ENCODE results near the gene SMC3.
A peak's percentile ranks its signal among the peaks of the same experiment; 100 is the strongest.
"Not testable (repeated sequence)": the region's sequence is repeated elsewhere in the genome, so short reads cannot be mapped to it uniquely, and the experiment has no call there.

SMC3 gene

GRCh38 chr10:110567201-110568054 is at the start of gene SMC3:
SMC3 (plus strand) TSS chr10:110567695; CDS start chr10:110567817, 122 bp downstream.
- H3K27me3 ChIP-seq (ENCODE audit: insufficient read depth, low read length): no peaks in the 10 kb centered on the region
- peak within 1 kb of the TSS; percentile 83 for H2AFZ ChIP-seq (ENCODE audit: low read depth, low read length)
- H3K36me3 ChIP-seq (ENCODE audit: insufficient read depth, low read length): peaks cover 23% of the 10 kb centered on the region
- H3K9me3 ChIP-seq (ENCODE audit: low read length): no peaks in the 10 kb centered on the region
- peaks cover 19% of the 10 kb centered on the region for H3K4me1 ChIP-seq (ENCODE audit: insufficient read depth, low read length)
- peak within 1 kb of the TSS; percentile 98 for H3K4me3 ChIP-seq (ENCODE audit: low read length)

- Histone ChIP-seq H3K9me3 (ENCODE audit: low read length) (no peaks in the 10 kb centered on the region), H3K36me3 (ENCODE audit: insufficient read depth, low read length) (no peaks in the 10 kb centered on the region), H3K4me3 (ENCODE audit: low read length) (no peak overlapping the region), H3K4me1 (ENCODE audit: insufficient read depth, low read length) (no peaks in the 10 kb centered on the region), H3K27me3 (ENCODE audit: insufficient read depth, low read length) (peaks cover 6% of the 10 kb centered on the region), H2AFZ (ENCODE audit: low read depth, low read length) (no peak overlapping the region)
Observed at GRCh38 chr10:110522365-110522988, 45.0 kb upstream of the SMC3 start.

GRCh38 chr10:110523736-110524135 is 43.8 kb upstream of the SMC3 start:
- peaks cover 6% of the 10 kb centered on the region for H3K27me3 ChIP-seq (ENCODE audit: insufficient read depth, low read length)
- H3K9me3 ChIP-seq (ENCODE audit: low read length): no peaks in the 10 kb centered on the region
- no peak overlapping the region for H2AFZ ChIP-seq (ENCODE audit: low read depth, low read length)
- H3K4me1 ChIP-seq (ENCODE audit: insufficient read depth, low read length): no peaks in the 10 kb centered on the region
- H3K36me3 ChIP-seq (ENCODE audit: insufficient read depth, low read length): no peaks in the 10 kb centered on the region
- H3K4me3 ChIP-seq (ENCODE audit: low read length): no peak overlapping the region

GRCh38 chr10:110524179-110524858 is 43.2 kb upstream of the SMC3 start:
- Histone ChIP-seq H3K9me3 (ENCODE audit: low read length) (no peaks in the 10 kb centered on the region), H3K36me3 (ENCODE audit: insufficient read depth, low read length) (no peaks in the 10 kb centered on the region), H3K4me3 (ENCODE audit: low read length) (no peak overlapping the region), H3K27me3 (ENCODE audit: insufficient read depth, low read length) (peaks cover 6% of the 10 kb centered on the region), H3K4me1 (ENCODE audit: insufficient read depth, low read length) (no peaks in the 10 kb centered on the region), H2AFZ (ENCODE audit: low read depth, low read length) (no peak overlapping the region)

GRCh38 chr10:110524859-110525232 is 42.6 kb upstream of the SMC3 start:
- no peaks in the 10 kb centered on the region for H3K9me3 ChIP-seq (ENCODE audit: low read length)

GRCh38 chr10:110525349-110526260 is 41.9 kb upstream of the SMC3 start:
- H3K36me3 ChIP-seq (ENCODE audit: insufficient read depth, low read length): no peaks in the 10 kb centered on the region
- no peak overlapping the region for H2AFZ ChIP-seq (ENCODE audit: low read depth, low read length)
- H3K9me3 ChIP-seq (ENCODE audit: low read length): no peaks in the 10 kb centered on the region
- no peaks in the 10 kb centered on the region for H3K4me1 ChIP-seq (ENCODE audit: insufficient read depth, low read length)
- peaks cover 6% of the 10 kb centered on the region for H3K27me3 ChIP-seq (ENCODE audit: insufficient read depth, low read length)
- no peak overlapping the region for H3K4me3 ChIP-seq (ENCODE audit: low read length)

More at GRCh38 chr10:110524859-110525232, 42.6 kb upstream of the SMC3 start:
- H3K36me3 ChIP-seq (ENCODE audit: insufficient read depth, low read length): no peaks in the 10 kb centered on the region
- H3K4me1 ChIP-seq (ENCODE audit: insufficient read depth, low read length): no peaks in the 10 kb centered on the region
- H3K27me3 ChIP-seq (ENCODE audit: insufficient read depth, low read length): peaks cover 6% of the 10 kb centered on the region
- no peak overlapping the region for H3K4me3 ChIP-seq (ENCODE audit: low read length)
- no peak overlapping the region for H2AFZ ChIP-seq (ENCODE audit: low read depth, low read length)

- H2AFZ ChIP-seq (ENCODE audit: low read depth, low read length): no peak overlapping the region
- no peak overlapping the region for H3K4me3 ChIP-seq (ENCODE audit: low read length)
- H3K36me3 ChIP-seq (ENCODE audit: insufficient read depth, low read length): no peaks in the 10 kb centered on the region
- H3K4me1 ChIP-seq (ENCODE audit: insufficient read depth, low read length): no peaks in the 10 kb centered on the region
- H3K9me3 ChIP-seq (ENCODE audit: low read length): no peaks in the 10 kb centered on the region
- H3K27me3 ChIP-seq (ENCODE audit: insufficient read depth, low read length): peaks cover 4% of the 10 kb centered on the region
Observed at GRCh38 chr10:110527731-110528171, 39.7 kb upstream of the SMC3 start.

- no peak overlapping the region for H3K4me3 ChIP-seq (ENCODE audit: low read length)
- peaks cover 4% of the 10 kb centered on the region for H3K27me3 ChIP-seq (ENCODE audit: insufficient read depth, low read length)
- H3K36me3 ChIP-seq (ENCODE audit: insufficient read depth, low read length): no peaks in the 10 kb centered on the region
- no peaks in the 10 kb centered on the region for H3K9me3 ChIP-seq (ENCODE audit: low read length)
- H3K4me1 ChIP-seq (ENCODE audit: insufficient read depth, low read length): no peaks in the 10 kb centered on the region
- no peak overlapping the region for H2AFZ ChIP-seq (ENCODE audit: low read depth, low read length)
Observed at GRCh38 chr10:110528224-110528996, 39.1 kb upstream of the SMC3 start.

GRCh38 chr10:110528997-110529524 is 38.4 kb upstream of the SMC3 start:
- not testable (repeated sequence) for H3K4me1 ChIP-seq (ENCODE audit: insufficient read depth, low read length)

GRCh38 chr10:110529596-110530011 is 37.9 kb upstream of the SMC3 start:
- Histone ChIP-seq H3K36me3 (ENCODE audit: insufficient read depth, low read length) (no peaks in the 10 kb centered on the region), H3K9me3 (ENCODE audit: low read length) (no peaks in the 10 kb centered on the region), H3K4me3 (ENCODE audit: low read length) (no peak overlapping the region), H3K27me3 (ENCODE audit: insufficient read depth, low read length) (peaks cover 4% of the 10 kb centered on the region), H2AFZ (ENCODE audit: low read depth, low read length) (no peak overlapping the region), H3K4me1 (ENCODE audit: insufficient read depth, low read length) (no peaks in the 10 kb centered on the region)

More at GRCh38 chr10:110528997-110529524, 38.4 kb upstream of the SMC3 start:
- H2AFZ ChIP-seq (ENCODE audit: low read depth, low read length); H3K36me3 ChIP-seq (ENCODE audit: insufficient read depth, low read length); H3K27me3 ChIP-seq (ENCODE audit: insufficient read depth, low read length); H3K9me3 ChIP-seq (ENCODE audit: low read length); H3K4me3 ChIP-seq (ENCODE audit: low read length): not testable (repeated sequence)

- H2AFZ ChIP-seq (ENCODE audit: low read depth, low read length): no peak overlapping the region
- H3K4me1 ChIP-seq (ENCODE audit: insufficient read depth, low read length): no peaks in the 10 kb centered on the region
- no peak overlapping the region for H3K4me3 ChIP-seq (ENCODE audit: low read length)
- H3K36me3 ChIP-seq (ENCODE audit: insufficient read depth, low read length): no peaks in the 10 kb centered on the region
- H3K9me3 ChIP-seq (ENCODE audit: low read length): no peaks in the 10 kb centered on the region
- peaks cover 2% of the 10 kb centered on the region for H3K27me3 ChIP-seq (ENCODE audit: insufficient read depth, low read length)
Observed at GRCh38 chr10:110530131-110530831, 37.2 kb upstream of the SMC3 start.

All from neuron (in vitro differentiated cells).